ENCODE measurements around the gene BRI3BP. TPM values are rescaled to one million over a fixed set of nuclear protein-coding genes. Genes with fewer than 3 reads are reported as not detected.
A peak's percentile ranks its signal among the peaks of the same experiment; 100 is the strongest.

The BRI3BP gene
- total RNA-seq, 6 experiments from 2014 or later, result 6.5 to 9.3 (median 7.5) TPM

GRCh38 chr12:125050446-125050845 is 57.0 kb downstream of the BRI3BP start:
- DNase-seq, result no peak
- peaks cover 7% of the 10 kb centered on the region; the same call in 1 of the 2 replicates for H3K4me1 Mint-ChIP-seq (ENCODE audit: low read depth)
- no peak for TF ChIP-seq CTCF (IDR thresholded peaks at IDR 0.05)
- no peaks in the 10 kb centered on the region for H3K9me3 Mint-ChIP-seq
- H3K27ac Mint-ChIP-seq, result no peak overlapping the region
- H3K36me3 Mint-ChIP-seq (ENCODE audit: low read depth), result no peaks in the 10 kb centered on the region
- no peak overlapping the region for H3K4me3 Mint-ChIP-seq
- H3K27me3 Mint-ChIP-seq (ENCODE audit: insufficient read depth), result peaks cover 4% of the 10 kb centered on the region; the same call in 1 of the 2 replicates

DNA sequence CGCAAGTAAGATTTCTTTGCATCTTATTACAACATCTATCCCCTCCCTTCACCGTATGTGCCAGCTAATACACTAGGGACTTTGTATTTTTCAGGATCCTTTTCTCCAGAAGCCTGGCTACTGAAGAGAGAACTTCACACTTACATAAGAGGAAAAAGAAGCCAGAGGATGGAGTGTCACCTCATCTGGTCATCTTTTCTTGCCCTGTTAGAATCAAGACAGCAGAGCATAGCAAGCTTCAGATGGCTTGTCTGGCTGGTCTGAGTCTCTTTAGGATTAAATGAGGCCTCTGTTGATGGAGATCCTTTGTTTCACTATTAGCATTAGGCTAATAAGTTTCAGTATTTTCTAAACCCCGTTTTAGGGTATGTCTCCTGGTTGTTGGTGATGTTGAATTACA is 57.4 kb downstream of the BRI3BP start:
- Mint-ChIP-seq H3K4me3 (no peak overlapping the region), H3K4me1 (ENCODE audit: low read depth) (peaks cover 7% of the 10 kb centered on the region; the same call in 1 of the 2 replicates), H3K27me3 (ENCODE audit: insufficient read depth) (peaks cover 4% of the 10 kb centered on the region; the same call in 1 of the 2 replicates), H3K36me3 (ENCODE audit: low read depth) (no peaks in the 10 kb centered on the region), H3K9me3 (no peaks in the 10 kb centered on the region), H3K27ac (no peak overlapping the region)
- no peak for DNase-seq
- TF ChIP-seq CTCF (IDR thresholded peaks at IDR 0.05), result no peak

- Mint-ChIP-seq H3K36me3 (ENCODE audit: low read depth) (no peaks in the 10 kb centered on the region), H3K27ac (no peak overlapping the region), H3K27me3 (ENCODE audit: insufficient read depth) (peaks cover 14% of the 10 kb centered on the region), H3K4me3 (peak overlapping the region; percentile 12; the same call in 1 of the 2 replicates), H3K9me3 (no peaks in the 10 kb centered on the region), H3K4me1 (ENCODE audit: low read depth) (peaks cover 12% of the 10 kb centered on the region)
- TF ChIP-seq CTCF (IDR thresholded peaks at IDR 0.05), result no peak
- no peak for DNase-seq
Observed at GRCh38 chr12:125053821-125054220, 60.4 kb downstream of the BRI3BP start.

GRCh38 chr12:125055591-125055990 is 62.1 kb downstream of the BRI3BP start:
- Mint-ChIP-seq H3K27me3 (ENCODE audit: insufficient read depth) (peaks cover 17% of the 10 kb centered on the region), H3K27ac (no peak overlapping the region), H3K9me3 (no peaks in the 10 kb centered on the region), H3K4me1 (ENCODE audit: low read depth) (peaks cover 12% of the 10 kb centered on the region), H3K4me3 (no peak overlapping the region), H3K36me3 (ENCODE audit: low read depth) (no peaks in the 10 kb centered on the region)
- no peak for DNase-seq
- no peak for TF ChIP-seq CTCF (IDR thresholded peaks at IDR 0.05)

DNA sequence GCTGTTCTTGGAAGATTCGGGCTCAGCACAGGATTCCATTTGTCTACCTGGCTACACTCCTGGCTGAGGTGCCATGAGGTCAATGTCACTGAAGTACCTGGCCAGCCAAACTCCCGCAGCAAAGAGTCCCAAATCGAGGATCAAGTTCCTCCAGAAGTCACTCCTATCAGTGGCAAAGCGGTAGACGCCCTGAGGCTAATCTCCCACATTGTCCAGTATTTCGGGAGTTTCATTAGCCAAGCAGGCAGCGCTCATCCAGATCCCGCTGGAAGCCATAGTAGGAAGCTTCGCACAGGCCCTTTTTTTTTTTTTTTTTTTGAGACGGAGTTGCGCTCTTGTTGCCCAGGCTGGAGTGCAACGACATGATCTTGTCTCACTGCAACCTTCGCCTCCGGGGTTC is 62.9 kb downstream of the BRI3BP start:
- Mint-ChIP-seq H3K9me3 (no peaks in the 10 kb centered on the region), H3K27me3 (ENCODE audit: insufficient read depth) (peaks cover 17% of the 10 kb centered on the region)

More for the DNA sequence above, 62.9 kb downstream of the BRI3BP start:
- no peak for TF ChIP-seq CTCF (IDR thresholded peaks at IDR 0.05)
- DNase-seq, result no peak
- Mint-ChIP-seq H3K36me3 (ENCODE audit: low read depth) (no peaks in the 10 kb centered on the region), H3K4me3 (peak overlapping the region; percentile 53), H3K27ac (no peak overlapping the region), H3K4me1 (ENCODE audit: low read depth) (peaks cover 12% of the 10 kb centered on the region)

All from HFFc6 (cell line).